IMR-90 (cell line): ENCODE measurements around the gene CADM1. TPM values are rescaled to one million over a fixed set of nuclear protein-coding genes. Genes with fewer than 3 reads are reported as not detected.

Source experiments
- ATAC-seq: fragments of 200-7000 bp; cut with Tn5 transposase; 2 replicates; pipeline ENCODE4 v1.9.1; 2020; ENCODE audit warnings: low read depth, mild to moderate bottlenecking, moderate library complexity
- BruUV-seq: library from RNA; stranded (reverse); fragments of 400-500 nt; replicated peaks from 2 replicates; lab custom pipeline; 2021; lab: Mats Ljungman, UMichigan
- CTCF ChIA-PET: fragments of 300-600 bp; formaldehyde crosslinking; extraction: SDS; loops from one replicate; lab custom pipeline; 2021; ENCODE audit warnings: antibody characterized with exemption; lab: Yijun Ruan, JAX
- POLR2A ChIA-PET: fragments of 300-600 bp; sonication (Branson Sonifier 250); formaldehyde crosslinking; loops from one replicate; lab custom pipeline; 2022; ENCODE audit warnings: antibody characterized with exemption; ENCODE audit not compliant: unreplicated experiment; lab: Charles Lee
- DNase-seq: peaks from one replicate; pipeline ENCODE4 v3.0.0; 2013
- H2AFZ ChIP-seq: replicated peaks from 2 replicates; pipeline ENCODE3; 2013; ENCODE audit warnings: low read length, mild to moderate bottlenecking; ENCODE audit not compliant: poor library complexity
- H2AK5ac ChIP-seq: 2 replicates; pipeline ENCODE4 v1.6.1; 2013; ENCODE audit warnings: low read depth, low read length, inconsistent platforms
- H2AK9ac ChIP-seq: replicated peaks from 2 replicates; pipeline ENCODE3; 2013; ENCODE audit warnings: mild to moderate bottlenecking, low read depth, low read length, moderate library complexity; ENCODE audit not compliant: poor library complexity
- H2BK120ac ChIP-seq: 2 replicates; pipeline ENCODE4 v1.6.1; 2013; ENCODE audit warnings: low read depth, low read length, inconsistent platforms
- H2BK15ac ChIP-seq: 3 replicates; pipeline ENCODE4 v1.6.1; 2013; ENCODE audit warnings: low read depth, low read length, inconsistent platforms
- H2BK20ac ChIP-seq: 2 replicates; pipeline ENCODE4 v1.6.1; 2013; ENCODE audit warnings: low read depth, mild to moderate bottlenecking, inconsistent platforms, low read length, moderate library complexity
- H2BK5ac ChIP-seq: 2 replicates; pipeline ENCODE4 v1.6.1; 2013; ENCODE audit warnings: mild to moderate bottlenecking, low read depth, low read length, inconsistent platforms; ENCODE audit not compliant: poor library complexity, severe bottlenecking
- H3K14ac ChIP-seq: replicated peaks from 2 replicates; pipeline ENCODE4 v1.6.1; 2013; ENCODE audit warnings: low read depth, low read length, inconsistent platforms
- H3K18ac ChIP-seq: 2 replicates; pipeline ENCODE4 v1.6.1; 2013; ENCODE audit warnings: low read depth, low read length, control low read depth
- H3K23ac ChIP-seq: 2 replicates; pipeline ENCODE4 v1.6.1; 2013; ENCODE audit warnings: low read depth, low read length, inconsistent platforms
- H3K27ac ChIP-seq: 2 replicates; pipeline ENCODE4 v1.5.1; 2013; ENCODE audit warnings: mild to moderate bottlenecking, control low read depth, low read length; ENCODE audit not compliant: insufficient read depth
- H3K27me3 ChIP-seq: 2 replicates; pipeline ENCODE4 v1.6.1; 2013; ENCODE audit warnings: low read length; ENCODE audit not compliant: control insufficient read depth, insufficient read depth
- H3K36me3 ChIP-seq: 2 replicates; pipeline ENCODE4 v1.6.1; 2013; ENCODE audit warnings: low read length, mixed read lengths; ENCODE audit not compliant: control insufficient read depth, insufficient read depth
- H3K4ac ChIP-seq: 2 replicates; pipeline ENCODE4 v1.6.1; 2013; ENCODE audit warnings: low read depth, low read length, inconsistent platforms
- H3K4me1 ChIP-seq: 2 replicates; pipeline ENCODE4 v1.6.1; 2013; ENCODE audit warnings: low read length, mixed read lengths; ENCODE audit not compliant: control insufficient read depth, insufficient read depth
- H3K4me2 ChIP-seq: 2 replicates; pipeline ENCODE4 v1.6.1; 2013; ENCODE audit warnings: low read depth, mild to moderate bottlenecking, control low read depth, low read length, moderate library complexity
- H3K4me3 ChIP-seq: 2 replicates; pipeline ENCODE4 v1.5.1; 2013; ENCODE audit warnings: low read depth, mild to moderate bottlenecking, control low read depth, low read length, moderate library complexity; ENCODE audit not compliant: insufficient read depth
- H3K56ac ChIP-seq: 2 replicates; pipeline ENCODE4 v1.6.1; 2013; ENCODE audit warnings: low read length, inconsistent platforms; ENCODE audit not compliant: insufficient read depth; ENCODE audit errors: extremely low read depth
- H3K79me1 ChIP-seq, 2 experiments: 2 replicates each; pipeline ENCODE4 v1.6.1; 2013; ENCODE audit warnings: low read length in 2 of 2, inconsistent platforms in 1 of 2, low read depth in 1 of 2
- H3K9ac ChIP-seq: 2 replicates; pipeline ENCODE4 v1.6.1; 2013; ENCODE audit warnings: low read depth, low read length, control low read depth
- H3K9me1 ChIP-seq: 2 replicates; pipeline ENCODE4 v1.6.1; 2013; ENCODE audit warnings: low read length, inconsistent platforms; ENCODE audit not compliant: insufficient read depth
- H3K9me3 ChIP-seq: 2 replicates; pipeline ENCODE4 v1.6.1; 2013; ENCODE audit warnings: low read length; ENCODE audit not compliant: control insufficient read depth, insufficient read depth
- H4K20me1 ChIP-seq: 2 replicates; pipeline ENCODE4 v1.6.1; 2013; ENCODE audit warnings: low read length, inconsistent platforms; ENCODE audit not compliant: insufficient read depth
- H4K5ac ChIP-seq: 2 replicates; pipeline ENCODE4 v1.6.1; 2013; ENCODE audit warnings: mild to moderate bottlenecking, low read depth, low read length, control low read depth
- H4K8ac ChIP-seq, 2 experiments: 2 replicates each; pipeline ENCODE4 v1.6.1; 2013; ENCODE audit warnings: low read depth in 2 of 2, low read length in 2 of 2, control low read depth in 1 of 2, inconsistent platforms in 1 of 2
- H4K91ac ChIP-seq: 2 replicates; pipeline ENCODE4 v1.6.1; 2013; ENCODE audit warnings: low read depth, low read length, inconsistent platforms; ENCODE audit not compliant: insufficient read depth
- BHLHE40 ChIP-seq: fragments of 150-350 bp; IDR thresholded peaks from 2 replicates; pipeline ENCODE4 v1.6.1; 2016; ENCODE audit warnings: mild to moderate bottlenecking, low read depth, low read length
- CHD1 ChIP-seq: IDR thresholded peaks from 2 replicates; pipeline ENCODE4 v1.6.1; 2012; ENCODE audit warnings: low read depth, low read length, improper control_type of control experiment
- CTCF ChIP-seq: conservative IDR thresholded peaks from 2 replicates; pipeline ENCODE4 v1.5.1; 2012; ENCODE audit warnings: mild to moderate bottlenecking, low read depth, low read length, improper control_type of control experiment
- ELK1 ChIP-seq: fragments of 150-350 bp; IDR thresholded peaks from 2 replicates; pipeline ENCODE4 v1.6.1; 2016; ENCODE audit warnings: low read depth, mild to moderate bottlenecking, low read length, moderate library complexity, borderline replicate concordance
- FOS ChIP-seq: fragments of 150-350 bp; IDR thresholded peaks from 2 replicates; pipeline ENCODE4 v1.6.1; 2016; ENCODE audit warnings: low read depth, low read length
- MAFK ChIP-seq: IDR thresholded peaks from 2 replicates; pipeline ENCODE4 v1.6.1; 2012; ENCODE audit warnings: low read depth, low read length, improper control_type of control experiment
- MXI1 ChIP-seq: IDR thresholded peaks from 2 replicates; pipeline ENCODE4 v1.6.1; 2012; ENCODE audit warnings: low read depth, mild to moderate bottlenecking, low read length, moderate library complexity, borderline replicate concordance
- NFE2L2 ChIP-seq: fragments of 150-350 bp; IDR thresholded peaks from 2 replicates; pipeline ENCODE4 v1.6.1; 2016; ENCODE audit warnings: low read depth, mild to moderate bottlenecking, low read length
- POLR2A ChIP-seq: IDR thresholded peaks from 2 replicates; pipeline ENCODE4 v1.6.1; 2012; ENCODE audit warnings: mild to moderate bottlenecking, low read depth, low read length
- RAD21 ChIP-seq: IDR thresholded peaks from 2 replicates; pipeline ENCODE4 v1.6.1; 2012; ENCODE audit warnings: low read length, improper control_type of control experiment
- RCOR1 ChIP-seq: IDR thresholded peaks from 2 replicates; pipeline ENCODE4 v1.6.1; 2012; ENCODE audit warnings: mild to moderate bottlenecking, low read length, improper control_type of control experiment; ENCODE audit not compliant: insufficient replicate concordance
- RFX5 ChIP-seq: IDR thresholded peaks from 2 replicates; pipeline ENCODE4 v1.8.0; 2012; ENCODE audit warnings: low read depth, mild to moderate bottlenecking, low read length, moderate library complexity
- SMC3 ChIP-seq: fragments of 150-350 bp; IDR thresholded peaks from 2 replicates; pipeline ENCODE4 v1.6.1; 2016; ENCODE audit warnings: low read depth, mild to moderate bottlenecking, antibody characterized with exemption, low read length, moderate library complexity
- WGBS, 2 experiments: methylation state at CpG; one replicate each; pipeline versions ENCODE4 v1.1.5 to v1.1.7; 2013; ENCODE audit warnings: missing lambda C conversion rate in 2 of 2; ENCODE audit not compliant: insufficient read length in 1 of 2; ENCODE audit errors: extremely low coverage in 2 of 2; 5-methylcytosine and 5-hydroxymethylcytosine counted together
- dilution Hi-C: fragments of 300-500 bp; cut with HindIII; formaldehyde crosslinking; loops from one replicate; pipeline ENCODE4 v1.14.3; 2018; ENCODE audit warnings: low sequenced_read_pairs; ENCODE audit not compliant: unreplicated experiment
- in situ Hi-C: fragments of 300-500 bp; cut with MboI; formaldehyde crosslinking; loops from 3 replicates; pipeline ENCODE4 v1.14.3; 2019; ENCODE audit warnings: low sequenced_read_pairs, inconsistent platforms, mixed read lengths
- intact Hi-C: fragments of 100-400 bp; cut with micrococcal nuclease; formaldehyde crosslinking; loops from 2 replicates; pipeline ENCODE4 v1.10.0; 2022
- polyA plus RNA-seq, 3 experiments: library from polyadenylated mRNA; depleted of rRNA; stranded (reverse); fragments of >200 nt; gene quantifications; 2 replicates each; pipeline ENCODE4 v1.2.3, GENCODE V29; 2012; ENCODE audit warnings: low replicate concordance in 1 of 3
- total RNA-seq: library from RNA; depleted of rRNA; stranded (reverse); fragments of >200 nt; gene quantifications from 2 replicates; pipeline ENCODE4 v1.2.3, GENCODE V29; 2012

Gene CADM1
- total and polyA plus RNA-seq, 2 of the 4 experiments (the other 2 are of a cell fraction), result 28.8 to 77.1 TPM

- Histone ChIP-seq H3K9ac (no peak overlapping the region), H3K79me1 (peaks cover 0 to 5% of the 10 kb centered on the region in 2 experiments; a peak in 1 of 4 replicates), H2BK15ac (no peak overlapping the region), H3K9me3 (no peaks in the 10 kb centered on the region), H3K4me3 (no peak overlapping the region), H4K20me1 (no peaks in the 10 kb centered on the region), H2BK20ac (no peak overlapping the region), H3K36me3 (no peaks in the 10 kb centered on the region; the same call in 1 of the 2 replicates), H2AFZ (no peak overlapping the region), H2BK5ac (no peak overlapping the region), H3K14ac (no peak overlapping the region), H2BK120ac (no peak overlapping the region), H3K27me3 (no peaks in the 10 kb centered on the region), H4K8ac (no peak overlapping the region), H3K23ac (no peak overlapping the region), H2AK9ac (no peak overlapping the region), H3K9me1 (no peaks in the 10 kb centered on the region; the same call in 1 of the 2 replicates), H3K18ac (no peak overlapping the region), H3K4ac (0 out of 2 replicates have a peak overlapping the region, but pooled peaks have one; percentile 37), H2AK5ac (no peak overlapping the region), H3K4me2 (no peak overlapping the region), H3K27ac (no peak overlapping the region), H4K5ac (no peak overlapping the region), H3K56ac (no peak overlapping the region), H4K91ac (no peak overlapping the region), H3K4me1 (no peaks in the 10 kb centered on the region)
- ATAC-seq (no peak), DNase-seq (no peak)
- no TSS peak for BruUV-seq
- in situ Hi-C loops, result no loop called here
- WGBS, 2 experiments, result no CpG with 5 or more reads among the region's 1 CpG
- ChIA-PET CTCF (no interaction called here), POLR2A (no interaction called here)
- intact Hi-C loops, result no loop called here
- TF ChIP-seq RFX5 (no peak), CHD1 (no peak), POLR2A (no peak), SMC3 (no peak), RAD21 (no peak), MAFK (no peak), CTCF (no peak), RCOR1 (no peak), MXI1 (no peak), BHLHE40 (no peak), FOS (no peak), NFE2L2 (no peak), ELK1 (no peak)
- dilution Hi-C loops, result no loop called here
Measured at GRCh38 chr11:115480611-115481010, 23.6 kb downstream of the CADM1 start.
